Activated T-cell treated with anti-CD3 and anti-CD28 coated beads for 4 hours (primary cell): Measurements from ENCODE around the gene NOC4L.

ENCODE experiments used
- DNase-seq: peaks from one replicate; pipeline ENCODE4 v3.0.0-alpha.2; 2020

Gene NOC4L

GRCh38 chr12:132171968-132172521 is 27.8 kb downstream of the NOC4L start:
- DNase-seq = no peak

DNA sequence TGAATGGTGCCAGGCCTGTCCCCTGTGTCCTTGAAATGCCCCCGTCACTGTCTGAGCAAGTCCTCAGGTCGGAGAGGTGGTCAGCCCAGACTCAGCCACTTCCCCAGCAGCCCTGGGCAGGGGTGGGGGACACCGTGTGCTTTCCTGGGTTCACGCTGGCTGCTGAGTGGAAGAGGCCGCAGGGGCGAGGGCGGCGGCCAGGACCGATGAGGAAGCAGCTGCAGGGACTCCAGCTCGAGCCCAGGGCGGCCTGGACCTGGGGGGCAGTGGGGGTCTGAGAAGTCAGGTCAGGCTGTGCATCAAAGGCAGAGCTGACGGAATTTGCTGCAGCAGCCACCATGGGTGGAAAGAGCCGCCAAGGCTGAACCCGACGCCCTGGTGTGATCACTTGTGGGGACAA is 28.4 kb downstream of the NOC4L start:
- DNase-seq = no peak

DNA sequence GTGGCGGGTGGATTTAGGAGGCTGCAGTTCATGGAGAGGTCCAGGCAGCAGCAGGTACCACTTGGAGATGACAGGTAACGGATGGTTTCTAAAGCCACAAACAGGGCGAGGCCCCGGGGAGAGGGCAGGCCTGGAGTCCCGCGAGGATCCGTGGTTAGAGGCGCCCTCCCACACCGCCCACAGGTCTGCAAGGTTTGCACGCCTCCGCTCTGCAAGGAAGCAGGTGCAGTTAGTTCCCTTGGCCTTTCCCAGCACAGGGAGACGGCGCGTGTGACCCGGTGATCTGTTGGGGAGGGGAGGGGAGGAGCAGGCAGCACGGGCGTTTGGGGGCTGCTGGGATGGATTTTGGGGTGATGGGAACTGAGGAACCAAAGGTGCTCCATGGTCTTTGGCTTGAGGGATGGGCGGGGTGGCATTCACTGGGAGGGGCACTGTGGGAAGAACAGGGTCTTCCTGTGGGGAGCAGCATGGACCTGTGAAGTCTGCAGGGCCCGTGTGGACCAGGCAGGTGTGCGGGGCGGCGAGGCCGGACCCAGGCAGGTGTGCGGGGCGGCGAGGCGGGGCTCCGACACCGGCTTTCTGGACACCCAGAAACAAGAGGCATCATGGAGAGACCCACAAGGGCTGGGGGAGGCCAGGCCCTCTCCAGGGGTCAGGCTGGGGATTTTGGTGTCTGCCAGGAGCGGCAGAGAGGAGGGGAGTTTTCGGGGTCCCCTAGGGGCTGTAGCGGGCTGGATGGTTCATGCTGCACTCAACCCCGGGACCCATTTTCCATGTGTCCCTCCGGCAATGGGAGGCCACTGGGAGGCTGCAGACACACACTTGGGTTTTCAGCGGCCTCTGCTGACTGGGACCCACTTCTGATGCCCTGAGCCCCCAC is 29.1 kb downstream of the NOC4L start:
- DNase-seq = no peak

DNA sequence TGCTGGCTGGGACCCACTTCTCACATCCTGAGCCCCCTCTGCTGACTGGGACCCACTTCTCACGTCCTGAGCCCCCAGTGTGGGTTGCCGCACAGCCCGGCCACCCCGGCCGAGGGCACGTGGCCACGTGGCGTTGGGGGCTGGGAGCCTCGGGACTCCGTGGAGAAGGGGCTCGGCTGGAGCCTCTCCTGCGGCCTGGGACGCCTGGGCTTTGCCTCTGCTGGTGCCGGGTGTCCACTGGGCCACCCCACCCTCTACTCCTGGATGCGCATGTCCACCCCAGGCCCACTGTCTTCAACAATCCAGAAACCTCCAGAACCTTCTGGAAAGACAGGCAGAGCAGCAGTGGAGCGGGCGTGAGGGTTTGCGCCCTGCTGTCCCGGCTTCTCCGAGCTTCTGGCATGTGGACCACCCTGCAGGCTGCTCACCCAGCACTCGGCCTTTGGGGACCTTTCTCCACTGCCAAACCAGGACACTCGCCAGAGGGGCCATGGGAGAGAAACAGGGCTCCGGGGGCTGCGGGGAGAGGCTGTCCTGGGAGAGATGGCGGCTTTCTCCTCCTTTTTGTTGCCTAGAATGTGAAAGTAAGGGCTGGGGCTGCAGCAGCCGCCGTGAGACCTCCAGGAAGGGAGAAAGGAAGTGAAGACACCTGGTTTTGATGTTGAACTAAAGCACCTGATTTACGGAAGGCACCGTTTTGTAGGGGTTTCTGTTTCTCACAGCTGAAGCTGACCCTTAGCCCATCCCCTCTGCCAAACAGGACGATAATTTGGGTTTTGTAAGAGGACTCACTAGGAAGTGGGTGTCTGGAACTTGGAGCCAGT is 30.0 kb downstream of the NOC4L start:
- no peak for DNase-seq

- DNase-seq = no peak
These were observed 30.7 kb downstream of the NOC4L start for GRCh38 chr12:132174839-132175490.

GRCh38 chr12:132175496-132176384 is 31.5 kb downstream of the NOC4L start:
- no peak for DNase-seq

DNA sequence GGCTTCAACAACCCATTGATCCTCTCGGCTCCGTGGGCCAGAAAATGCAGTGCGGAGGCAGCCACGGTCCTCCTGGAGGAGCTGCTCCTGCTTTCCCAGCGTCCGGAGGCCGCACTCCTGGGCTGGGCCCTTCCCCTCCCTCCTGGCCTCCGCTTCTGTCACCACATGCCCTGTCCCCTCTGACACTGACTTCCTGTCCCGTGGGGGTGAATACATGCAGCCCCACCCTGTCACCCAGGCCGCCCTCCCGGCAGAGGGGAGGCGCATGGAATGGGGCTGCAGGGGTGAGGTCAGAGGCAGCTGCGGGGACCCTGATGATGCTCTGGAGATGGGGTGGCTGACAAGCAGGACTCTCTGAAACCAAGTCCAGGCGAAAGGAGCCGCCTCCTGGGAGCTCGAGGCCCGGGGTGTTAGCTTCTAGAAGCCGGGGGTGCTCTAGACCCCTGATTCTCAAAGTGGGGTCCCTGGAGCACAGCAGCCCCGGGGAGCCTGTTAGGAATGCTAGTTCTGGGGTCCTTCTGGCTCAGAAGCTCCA is 32.2 kb downstream of the NOC4L start:
- DNase-seq = no peak

- DNase-seq = no peak
These were observed 32.8 kb downstream of the NOC4L start for GRCh38 chr12:132176920-132177551.

DNA sequence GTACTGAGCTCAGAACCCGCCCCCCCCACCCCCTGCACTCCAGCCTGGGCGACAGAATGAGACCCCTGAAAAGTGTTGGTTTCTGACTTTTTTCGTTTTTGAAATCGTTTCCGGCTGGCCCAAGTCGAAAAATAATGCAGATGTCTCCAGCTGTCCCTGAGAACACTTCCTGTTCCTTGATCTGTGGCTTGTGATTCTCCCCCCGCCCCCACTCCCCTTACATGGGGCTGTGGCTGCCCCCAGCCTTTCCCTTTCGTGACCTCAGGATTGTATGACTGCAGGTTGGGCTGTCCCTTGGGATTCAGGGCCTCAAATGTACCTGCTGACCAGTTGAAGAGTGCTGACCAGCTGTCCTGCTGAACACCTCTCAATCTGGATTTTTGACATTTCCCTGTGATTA is 34.1 kb downstream of the NOC4L start:
- no peak for DNase-seq

- DNase-seq = no peak
These were observed 34.6 kb downstream of the NOC4L start for GRCh38 chr12:132178801-132179401.

DNA sequence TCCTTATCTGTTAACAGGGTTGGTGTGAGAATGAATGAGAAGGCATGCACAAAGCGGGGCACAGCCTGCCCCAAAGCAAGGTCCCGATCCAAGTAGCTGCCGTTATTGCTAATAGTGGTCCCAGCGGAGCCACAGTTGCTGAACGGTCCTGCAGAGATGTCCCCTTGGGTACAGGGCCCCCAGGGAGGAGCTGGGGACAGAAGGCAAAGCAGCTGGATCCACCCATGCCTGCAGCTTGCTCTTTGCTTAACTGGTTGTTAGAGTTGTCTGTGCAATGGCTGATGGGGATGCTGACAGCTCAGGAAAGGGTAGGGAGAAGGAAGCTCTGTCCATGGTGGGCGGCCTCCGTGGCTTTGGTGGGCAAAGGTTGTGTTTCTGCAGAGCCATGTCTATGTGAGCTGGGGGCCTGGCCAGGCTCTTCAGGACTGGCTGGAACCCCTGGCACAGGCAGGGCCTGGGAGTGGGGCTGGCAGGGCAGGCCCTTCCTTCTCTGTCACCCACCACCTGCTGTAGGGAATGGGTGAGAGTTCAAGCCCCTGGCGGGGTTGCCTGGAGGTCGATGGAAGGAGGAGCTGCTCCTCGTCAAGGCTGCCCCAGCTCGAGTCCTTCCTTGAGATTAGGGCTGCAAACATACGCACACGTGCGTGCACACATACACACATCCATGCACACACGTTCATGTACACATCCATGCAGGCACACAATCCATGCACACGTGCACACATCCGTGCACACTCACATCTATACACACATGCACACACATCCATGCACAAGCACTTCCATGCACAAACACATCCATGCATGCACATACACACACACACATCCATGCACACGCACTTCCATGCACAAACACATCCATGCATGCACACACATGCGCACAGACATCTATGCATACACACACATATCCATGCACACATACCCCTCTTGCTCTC is 35.4 kb downstream of the NOC4L start:
- DNase-seq = no peak

- DNase-seq = no peak
These were observed 36.6 kb downstream of the NOC4L start for GRCh38 chr12:132180648-132181546.

- DNase-seq = no peak
These were observed 37.4 kb downstream of the NOC4L start for GRCh38 chr12:132181570-132182200.

DNA sequence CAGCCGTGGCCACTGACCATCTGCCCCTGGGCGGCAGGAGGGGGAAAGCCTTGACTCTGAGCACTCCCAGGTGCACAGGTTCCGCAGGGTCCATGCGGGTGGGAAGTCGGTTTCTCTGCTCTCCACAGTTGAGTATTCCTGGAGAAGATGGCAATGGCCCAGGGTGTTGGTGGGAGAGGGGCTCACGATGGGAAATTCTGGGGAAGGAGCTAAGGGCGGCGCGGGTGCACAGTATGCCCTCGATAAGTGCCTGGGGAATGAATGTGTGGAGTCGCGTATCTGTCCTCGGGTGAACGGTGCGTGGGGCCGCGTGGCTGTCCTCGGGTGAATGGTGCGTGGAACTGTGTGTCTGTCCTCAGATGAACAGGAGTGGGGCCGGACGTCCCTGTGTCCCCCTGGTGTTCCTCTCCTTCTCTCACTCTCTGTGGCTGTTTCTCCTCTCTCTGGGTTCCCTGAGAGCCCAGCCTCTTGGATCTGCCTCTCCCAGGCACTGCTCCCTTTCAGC is 38.0 kb downstream of the NOC4L start:
- DNase-seq = no peak

DNA sequence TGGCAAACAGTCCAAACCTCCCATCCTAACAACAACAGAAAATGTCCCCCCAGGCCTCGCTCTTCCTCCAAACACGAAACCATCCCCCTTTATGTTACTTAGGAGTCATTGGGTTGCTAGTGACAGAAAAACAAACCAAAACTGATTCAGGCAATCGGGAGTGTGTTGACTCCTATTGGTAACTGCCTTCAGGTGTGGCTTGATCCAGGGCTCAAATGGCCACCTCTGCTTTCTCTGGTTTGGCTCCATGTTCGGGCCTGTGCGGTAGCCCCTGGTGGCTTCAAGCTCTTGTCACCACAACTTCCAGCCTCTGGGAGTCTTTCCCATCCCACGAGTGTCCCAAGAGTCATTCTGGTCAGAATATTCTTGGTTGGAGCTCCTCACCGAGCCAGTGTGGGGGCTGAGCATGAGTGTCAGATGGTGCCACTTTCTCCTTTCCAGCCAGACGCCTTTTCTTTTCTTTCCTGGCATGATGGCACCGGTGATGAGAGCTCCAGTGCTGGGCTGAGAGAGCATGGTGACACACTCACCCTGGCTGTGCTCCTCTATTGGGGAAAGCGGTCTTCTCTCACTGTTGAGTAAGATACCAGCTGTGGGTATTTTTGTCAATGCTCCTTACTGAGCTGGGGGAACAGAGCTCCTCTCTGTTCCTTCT is 38.6 kb downstream of the NOC4L start:
- no peak for DNase-seq

GRCh38 chr12:132185705-132186104 is 41.4 kb downstream of the NOC4L start:
- DNase-seq = no peak

- no peak for DNase-seq
These were observed 42.1 kb downstream of the NOC4L start for GRCh38 chr12:132186208-132186856.
